Fibroblast of the aortic adventitia (primary cell): ENCODE results near the gene PTPRB. TPM values are rescaled to one million over a fixed set of nuclear protein-coding genes. Genes with fewer than 3 reads are reported as not detected.

Source experiments
- DNase-seq: peaks from one replicate; pipeline ENCODE4 v3.0.0-alpha.2; 2010; ENCODE audit warnings: low read depth
- H3K4me3 ChIP-seq: 2 replicates; pipeline ENCODE4 v1.5.1; 2011; ENCODE audit warnings: low read depth, mild to moderate bottlenecking, control low read depth, low read length, moderate library complexity
- total RNA-seq: library from RNA; depleted of rRNA; stranded (reverse); fragments of >200 nt; gene quantifications from 2 replicates; pipeline ENCODE4 v1.2.3, GENCODE V29; 2012; ENCODE audit warnings: low replicate concordance
- TF ChIP-seq, protein P1 (sequence below): IDR thresholded peaks from 2 replicates; pipeline ENCODE4 v1.5.1; 2011; ENCODE audit warnings: mild to moderate bottlenecking, low read length, control low read depth, inconsistent platforms; ENCODE audit not compliant: insufficient read depth

The PTPRB gene
- total RNA-seq, 1 donor, result 3.6 TPM

DNA sequence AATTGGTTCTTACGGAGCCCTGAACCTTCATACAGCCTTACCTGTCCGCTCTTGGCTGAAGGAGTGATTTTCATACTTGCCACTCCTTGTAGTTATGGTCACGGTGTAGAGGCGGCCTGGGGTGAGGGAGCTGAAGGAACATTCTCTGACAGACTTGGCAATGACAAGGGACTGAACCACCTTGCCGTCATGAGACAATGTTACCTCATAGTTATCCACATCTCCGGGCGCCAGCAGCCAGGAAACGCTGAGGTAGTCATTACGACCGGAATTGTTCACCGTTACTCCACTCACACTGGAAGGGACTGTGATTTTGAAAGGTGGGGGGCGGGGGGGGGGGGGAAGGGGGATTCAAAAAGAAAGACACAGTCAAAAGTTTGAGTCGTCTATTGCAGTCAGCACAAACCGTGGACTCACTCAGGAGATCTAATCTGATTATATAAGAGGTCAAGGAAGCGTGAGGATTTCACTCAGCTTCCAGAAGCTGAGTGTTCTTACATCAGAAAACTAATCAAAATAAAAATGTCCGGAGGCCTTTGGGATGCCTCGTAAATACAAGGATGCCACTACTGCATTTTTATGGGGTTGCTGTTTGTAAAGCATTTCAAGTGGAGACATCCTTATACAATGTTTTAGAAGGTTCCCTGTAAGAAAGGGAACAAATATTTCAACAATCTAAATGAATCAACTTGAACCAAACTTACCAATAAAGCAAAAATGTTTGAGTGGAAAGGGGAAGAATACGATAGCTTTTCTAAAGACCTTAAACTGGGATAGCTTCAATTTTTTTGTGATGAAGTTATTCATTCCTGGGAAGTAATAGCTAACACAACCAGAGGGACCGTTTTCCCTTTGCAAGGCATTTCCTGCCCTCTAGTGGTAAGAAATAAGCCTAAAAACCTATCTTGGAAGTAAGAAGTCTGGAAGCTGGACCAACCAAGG, 60.6 kb downstream of the PTPRB start:
- H3K4me3 ChIP-seq, result no peak overlapping the region
- DNase-seq, result peak; percentile 91
- TF ChIP-seq, protein P1, sequence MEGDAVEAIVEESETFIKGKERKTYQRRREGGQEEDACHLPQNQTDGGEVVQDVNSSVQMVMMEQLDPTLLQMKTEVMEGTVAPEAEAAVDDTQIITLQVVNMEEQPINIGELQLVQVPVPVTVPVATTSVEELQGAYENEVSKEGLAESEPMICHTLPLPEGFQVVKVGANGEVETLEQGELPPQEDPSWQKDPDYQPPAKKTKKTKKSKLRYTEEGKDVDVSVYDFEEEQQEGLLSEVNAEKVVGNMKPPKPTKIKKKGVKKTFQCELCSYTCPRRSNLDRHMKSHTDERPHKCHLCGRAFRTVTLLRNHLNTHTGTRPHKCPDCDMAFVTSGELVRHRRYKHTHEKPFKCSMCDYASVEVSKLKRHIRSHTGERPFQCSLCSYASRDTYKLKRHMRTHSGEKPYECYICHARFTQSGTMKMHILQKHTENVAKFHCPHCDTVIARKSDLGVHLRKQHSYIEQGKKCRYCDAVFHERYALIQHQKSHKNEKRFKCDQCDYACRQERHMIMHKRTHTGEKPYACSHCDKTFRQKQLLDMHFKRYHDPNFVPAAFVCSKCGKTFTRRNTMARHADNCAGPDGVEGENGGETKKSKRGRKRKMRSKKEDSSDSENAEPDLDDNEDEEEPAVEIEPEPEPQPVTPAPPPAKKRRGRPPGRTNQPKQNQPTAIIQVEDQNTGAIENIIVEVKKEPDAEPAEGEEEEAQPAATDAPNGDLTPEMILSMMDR, result peak; percentile 82

DNA sequence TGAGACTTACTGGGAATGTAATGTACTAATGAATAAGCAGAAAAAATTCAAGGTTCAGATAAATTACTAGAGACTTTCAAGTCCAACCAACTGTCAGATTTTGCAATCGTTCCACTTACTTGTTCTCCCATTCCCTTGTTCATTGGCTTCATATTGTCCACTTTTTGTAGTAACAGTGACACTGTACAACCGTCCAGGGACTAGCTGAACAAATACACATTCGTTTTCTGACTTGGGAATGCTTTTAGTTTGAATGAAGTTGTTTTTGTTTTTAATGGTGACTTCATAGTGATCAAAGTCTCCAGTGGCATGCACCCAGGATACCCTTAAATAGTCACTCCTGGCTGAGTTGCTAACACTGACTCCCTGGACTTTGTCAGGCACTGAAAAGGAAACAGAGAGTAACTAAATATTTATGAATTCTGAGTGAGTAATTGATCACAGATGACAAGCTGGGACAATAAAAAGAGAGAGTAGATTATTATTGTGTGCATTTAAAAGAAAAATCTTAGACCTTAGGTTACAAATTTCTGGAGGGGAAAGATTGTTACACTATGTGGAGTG, 65.4 kb downstream of the PTPRB start:
- no peak overlapping the region for H3K4me3 ChIP-seq
- TF ChIP-seq, protein P1, result no peak
- DNase-seq, result peak; percentile 40

DNA sequence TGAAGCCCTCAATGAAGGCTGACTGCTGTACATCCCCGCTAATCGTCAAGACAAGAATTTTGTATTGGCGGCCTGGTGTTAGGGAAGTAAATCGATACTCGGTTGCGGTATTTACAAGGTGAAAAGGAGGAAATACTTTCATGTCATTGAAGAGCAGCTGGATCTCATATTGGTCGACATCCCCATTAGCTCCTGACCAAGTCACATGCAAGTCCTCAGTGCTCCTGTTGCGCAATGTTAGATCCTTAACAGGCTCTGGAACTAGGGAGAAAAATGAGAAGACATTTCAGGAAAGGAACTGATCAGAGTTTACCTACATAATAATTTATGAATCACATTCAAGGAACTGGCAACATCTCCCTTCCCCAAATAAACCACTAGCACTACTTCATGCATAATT, 66.2 kb downstream of the PTPRB start:
- DNase-seq, result no peak
- no peak overlapping the region for H3K4me3 ChIP-seq
- TF ChIP-seq, protein P1, result no peak

DNA sequence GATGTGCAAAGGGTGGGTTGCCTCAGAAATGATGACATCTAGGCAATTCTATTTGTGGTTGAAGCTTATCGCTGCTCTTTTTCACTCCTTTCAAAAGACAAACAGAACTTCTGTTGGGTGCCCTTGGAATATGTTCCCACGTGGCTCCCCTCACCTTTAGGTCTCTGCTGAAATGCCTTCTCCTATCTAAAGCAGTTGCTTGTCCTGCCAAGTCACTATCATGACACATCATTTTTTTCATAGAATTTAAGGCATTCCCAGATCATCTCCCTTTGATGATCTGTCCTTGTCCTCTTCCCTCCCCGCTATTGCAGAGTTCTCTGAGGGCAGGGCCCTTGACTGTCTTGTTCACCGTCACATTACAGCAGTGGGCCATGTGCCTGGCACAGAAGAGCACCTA, 75.7 kb downstream of the PTPRB start:
- H3K4me3 ChIP-seq, result no peak overlapping the region
- DNase-seq, result no peak
- TF ChIP-seq, protein P1, result no peak

DNA sequence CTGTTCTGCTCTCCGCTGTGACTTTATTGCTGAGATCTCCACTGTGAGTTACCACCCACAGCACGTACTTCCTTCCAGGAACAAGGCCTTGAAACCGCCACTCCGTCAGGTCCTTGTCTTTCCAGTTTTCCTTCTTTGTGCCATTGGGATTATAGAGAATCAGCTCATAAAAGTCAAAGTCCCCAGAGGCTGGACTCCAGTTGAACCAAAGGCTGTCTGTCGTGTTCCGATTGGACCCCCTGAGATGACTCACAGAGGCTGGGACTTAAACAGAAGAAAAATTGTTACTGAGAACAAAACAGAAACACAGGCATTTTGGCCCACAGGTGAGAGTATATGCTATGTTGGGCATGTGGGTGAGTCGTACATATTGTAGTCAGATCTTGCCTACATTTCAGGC, 76.6 kb downstream of the PTPRB start:
- TF ChIP-seq, protein P1, result no peak
- H3K4me3 ChIP-seq, result no peak overlapping the region
- DNase-seq, result no peak

DNA sequence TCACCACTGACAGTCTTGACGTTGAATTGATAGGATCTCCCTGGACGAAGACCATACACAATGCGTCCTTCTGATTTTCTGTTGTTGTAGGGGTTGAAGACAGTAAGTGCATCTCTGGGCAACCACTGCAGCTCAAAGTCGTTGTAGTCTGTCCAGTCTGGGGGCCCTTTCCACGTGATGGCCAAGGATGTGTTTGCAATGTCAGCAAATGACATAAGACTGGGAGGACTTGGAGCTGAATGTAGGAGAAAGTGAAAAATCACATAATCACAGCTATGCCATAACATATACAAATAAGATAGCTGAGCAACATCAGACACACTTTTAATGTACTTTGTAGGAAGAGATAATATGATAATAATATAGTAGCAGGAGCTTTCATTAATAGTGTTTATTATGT, 77.8 kb downstream of the PTPRB start:
- no peak for DNase-seq
- TF ChIP-seq, protein P1, result no peak
- H3K4me3 ChIP-seq, result no peak overlapping the region
